GM19397 (cell line): ENCODE measurements around the gene MBOAT1.

Experiments
- ATAC-seq: cut with Tn5 transposase; IDR thresholded peaks from one replicate; pipeline ENCODE4 v1.9.1; 2021; ENCODE audit warnings: mild to moderate bottlenecking, moderate library complexity; ENCODE audit not compliant: unreplicated experiment

MBOAT1 gene

DNA sequence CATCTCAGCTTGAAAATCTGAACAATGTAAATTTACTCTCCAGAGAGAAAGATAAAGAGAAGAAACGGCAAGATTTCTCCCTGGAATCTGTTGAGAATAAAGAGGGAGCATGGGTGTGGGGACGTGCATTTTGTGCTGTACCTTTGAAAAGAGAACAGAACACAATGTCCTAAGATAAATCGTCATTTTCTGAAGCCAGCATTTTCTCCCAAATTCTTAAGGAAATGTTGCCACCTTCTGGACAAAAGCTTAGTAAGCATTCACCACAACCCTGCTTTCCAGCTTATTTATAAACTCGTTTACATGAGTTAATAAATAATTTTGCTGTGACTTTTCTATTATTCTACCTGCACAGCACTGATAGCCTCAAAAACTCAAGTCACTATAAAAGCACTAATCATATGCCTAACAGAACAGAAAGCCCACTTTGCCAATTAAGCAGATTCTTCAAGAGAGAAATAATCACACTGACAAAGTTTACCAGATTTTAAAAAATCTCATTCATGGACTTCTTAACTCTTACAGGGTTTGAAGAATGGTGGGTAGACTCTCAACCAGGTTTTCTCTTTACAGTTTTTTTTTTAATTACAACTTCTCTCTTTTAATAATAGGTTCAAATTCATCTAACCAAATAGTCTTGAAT lies 155.8 kb downstream of the MBOAT1 start:
- ATAC-seq: peak; percentile 56

DNA sequence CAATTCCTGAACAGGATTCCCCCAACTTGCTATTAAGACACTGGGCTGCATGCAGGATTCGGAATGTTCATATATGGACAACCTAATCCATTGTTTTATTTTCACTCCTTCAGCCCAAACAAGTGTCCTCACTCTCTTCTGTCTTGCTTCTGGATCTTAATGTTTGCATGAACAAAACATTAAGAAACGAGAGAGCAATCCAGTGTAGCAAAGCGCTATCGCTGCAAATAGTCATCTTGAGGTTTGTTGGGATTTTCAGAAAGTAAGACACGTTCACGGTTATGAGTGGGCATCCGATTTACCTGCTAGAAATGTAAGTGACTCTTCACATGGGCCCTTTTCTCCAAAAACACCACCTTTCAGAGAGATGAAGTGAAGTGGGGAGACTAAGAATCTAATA lies 156.4 kb downstream of the MBOAT1 start:
- no peak for ATAC-seq
